Prostate gland (tissue), 2 donors: Measurements from ENCODE around the gene SIN3B.

Source experiments
- POLR2A ChIP-seq: fragments of 450-650 bp; IDR thresholded peaks from one replicate; pipeline ENCODE4 v1.6.1; 2016; ENCODE audit warnings: antibody characterized with exemption, mild to moderate bottlenecking
- POLR2AphosphoS5 ChIP-seq: sonication (generic); formaldehyde crosslinking; IDR thresholded peaks from one replicate; pipeline ENCODE4 v1.6.1; 2017; ENCODE audit warnings: antibody characterized with exemption
- TF ChIP-seq, protein P1 (sequence below), 4 experiments: fragments of 200-600 bp in 2 of 4; fragments of 450-650 bp in 2 of 4; sonication (generic) in 2 of 4; IDR thresholded peaks; 1 replicate in 3 of 4; 2 replicates in 1 of 4; pipeline ENCODE4 v1.5.1; 2016 to 2019; ENCODE audit warnings: antibody characterized with exemption in 4 of 4, mild to moderate bottlenecking in 2 of 4, moderate library complexity in 2 of 4

DNA sequence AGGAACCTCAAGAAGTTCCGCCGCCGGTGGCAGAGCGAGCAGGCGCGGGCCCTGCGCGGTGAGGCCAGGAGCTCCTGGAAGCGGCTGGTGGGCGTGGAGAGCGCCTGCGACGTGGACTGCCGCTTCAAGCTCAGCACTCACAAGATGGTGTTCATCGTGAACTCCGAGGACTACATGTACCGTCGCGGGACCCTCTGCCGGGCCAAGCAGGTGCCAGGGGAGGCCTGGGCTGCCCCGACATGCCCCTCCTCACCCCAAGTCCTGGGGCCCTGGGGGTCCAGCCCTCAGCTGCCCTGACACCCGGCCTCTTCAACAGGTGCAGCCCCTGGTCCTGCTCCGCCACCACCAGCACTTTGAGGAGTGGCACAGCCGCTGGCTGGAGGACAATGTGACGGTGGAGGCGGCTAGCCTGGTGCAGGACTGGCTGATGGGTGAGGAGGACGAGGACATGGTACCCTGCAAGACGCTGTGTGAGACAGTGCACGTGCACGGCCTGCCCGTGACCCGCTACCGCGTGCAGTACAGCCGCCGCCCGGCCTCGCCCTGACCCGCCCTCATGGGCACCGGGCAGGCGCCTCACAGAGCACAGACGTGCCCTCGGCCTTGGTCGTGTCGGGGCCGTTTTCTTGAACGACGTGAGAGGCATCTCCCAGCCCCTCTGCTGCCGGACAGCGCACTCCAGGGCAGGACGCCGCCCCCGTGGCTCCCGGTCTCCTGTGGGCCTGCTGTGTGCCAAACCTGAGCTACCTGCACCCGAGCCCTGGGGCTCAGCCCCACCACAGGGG is 49.2 kb downstream of the SIN3B start:
- TF ChIP-seq, protein P1, sequence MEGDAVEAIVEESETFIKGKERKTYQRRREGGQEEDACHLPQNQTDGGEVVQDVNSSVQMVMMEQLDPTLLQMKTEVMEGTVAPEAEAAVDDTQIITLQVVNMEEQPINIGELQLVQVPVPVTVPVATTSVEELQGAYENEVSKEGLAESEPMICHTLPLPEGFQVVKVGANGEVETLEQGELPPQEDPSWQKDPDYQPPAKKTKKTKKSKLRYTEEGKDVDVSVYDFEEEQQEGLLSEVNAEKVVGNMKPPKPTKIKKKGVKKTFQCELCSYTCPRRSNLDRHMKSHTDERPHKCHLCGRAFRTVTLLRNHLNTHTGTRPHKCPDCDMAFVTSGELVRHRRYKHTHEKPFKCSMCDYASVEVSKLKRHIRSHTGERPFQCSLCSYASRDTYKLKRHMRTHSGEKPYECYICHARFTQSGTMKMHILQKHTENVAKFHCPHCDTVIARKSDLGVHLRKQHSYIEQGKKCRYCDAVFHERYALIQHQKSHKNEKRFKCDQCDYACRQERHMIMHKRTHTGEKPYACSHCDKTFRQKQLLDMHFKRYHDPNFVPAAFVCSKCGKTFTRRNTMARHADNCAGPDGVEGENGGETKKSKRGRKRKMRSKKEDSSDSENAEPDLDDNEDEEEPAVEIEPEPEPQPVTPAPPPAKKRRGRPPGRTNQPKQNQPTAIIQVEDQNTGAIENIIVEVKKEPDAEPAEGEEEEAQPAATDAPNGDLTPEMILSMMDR (IDR thresholded peaks at IDR 0.05) = no peak
- TF ChIP-seq POLR2AphosphoS5 (no peak), POLR2A (no peak)
